Measurements from ENCODE around the gene CCL2. TPM values are rescaled to one million over a fixed set of nuclear protein-coding genes. Genes with fewer than 3 reads are reported as not detected.

The CCL2 gene
- total RNA-seq, 1 experiment from 2014 or later, result 48.7 TPM

DNA sequence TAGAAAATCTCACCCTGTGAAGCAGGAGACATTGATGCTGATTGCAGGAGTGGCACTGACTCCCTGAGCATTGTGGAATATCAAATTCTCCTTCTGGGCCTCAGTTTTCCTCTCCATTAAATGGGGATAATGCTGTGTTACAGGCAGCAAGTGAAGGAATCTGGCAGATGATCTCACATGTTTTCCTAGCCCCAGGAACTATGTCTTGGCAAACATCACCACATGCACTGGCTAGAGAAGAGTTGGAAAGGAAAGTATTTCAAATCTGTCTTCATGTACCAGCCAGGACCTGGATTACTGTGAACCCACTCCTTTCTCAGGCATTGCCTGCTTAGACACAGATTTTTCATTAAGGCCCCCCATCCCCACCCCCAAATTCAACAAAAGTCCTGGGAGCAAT, 50.5 kb downstream of the CCL2 start:
- Histone ChIP-seq H3K36me3 (replicated peaks; ENCODE audit: control insufficient read depth, insufficient read depth, low read length) (no peaks in the 10 kb centered on the region), H3K27me3 (ENCODE audit: control insufficient read depth, insufficient read depth, low read length) (no peaks in the 10 kb centered on the region), H3K4me3 (ENCODE audit: insufficient read depth, low read depth, low read length) (no peak overlapping the region)
- no peak for DNase-seq

DNA sequence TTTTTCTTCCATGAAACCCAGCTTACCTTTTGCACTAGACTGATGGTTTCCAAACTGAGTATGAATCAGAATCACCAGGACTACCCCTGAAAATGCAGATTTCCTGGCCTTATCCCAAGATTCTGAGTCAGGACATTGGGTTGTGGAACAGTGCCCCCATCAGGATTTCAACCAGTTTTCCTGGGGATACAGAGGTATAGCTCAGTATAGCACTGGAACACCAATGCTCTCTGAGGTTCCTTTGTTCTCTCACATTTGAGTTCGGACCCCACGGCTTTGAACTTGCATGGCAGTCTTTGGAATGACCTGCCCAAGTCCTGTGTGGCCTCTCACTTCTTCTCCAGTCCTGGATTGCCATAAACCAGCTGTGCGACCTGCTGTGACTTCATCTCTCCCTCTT, 51.4 kb downstream of the CCL2 start:
- H3K4me3 ChIP-seq (ENCODE audit: insufficient read depth, low read depth, low read length), result no peak overlapping the region
- DNase-seq, result peak; percentile 40
- no peaks in the 10 kb centered on the region for H3K36me3 ChIP-seq (replicated peaks; ENCODE audit: control insufficient read depth, insufficient read depth, low read length)
- H3K27me3 ChIP-seq (ENCODE audit: control insufficient read depth, insufficient read depth, low read length), result no peaks in the 10 kb centered on the region

Other genes with a start within 250 kb of the CCL2 start
- gene CCL7, start 14.9 kb downstream of the CCL2 start, total RNA-seq (2014; rRNA removed; shearing (Covaris generic)), result not detected in 2 replicates
- not detected in 2 replicates for gene CCL11, start 30.5 kb downstream of the CCL2 start, total RNA-seq (2014; rRNA removed; shearing (Covaris generic))
- gene CCL8, start 64.2 kb downstream of the CCL2 start, total RNA-seq (2014; rRNA removed; shearing (Covaris generic)), result not detected in 2 replicates
- gene CCL13, start 101.2 kb downstream of the CCL2 start, total RNA-seq (2014; rRNA removed; shearing (Covaris generic)), result not detected in 2 replicates
- not detected in 2 replicates for gene CCL1, start 107.9 kb downstream of the CCL2 start, total RNA-seq (2014; rRNA removed; shearing (Covaris generic))

Data from H7 (cell line).